AG09319 (cell line): ENCODE data around the gene CTCF.

Experiments used
- DNase-seq: peaks from one replicate; pipeline ENCODE4 v3.0.0-alpha.2; 2010; ENCODE audit warnings: low read depth; ENCODE audit errors: extremely low read depth
- CTCF ChIP-seq: IDR thresholded peaks from 2 replicates; pipeline ENCODE4 v1.5.1; 2011; ENCODE audit warnings: low read depth, mild to moderate bottlenecking, inconsistent platforms, low read length, moderate library complexity

CTCF gene

GRCh38 chr16:67672739-67673662 lies 110.7 kb downstream of the CTCF start:
- peak; percentile 15 for DNase-seq
- peak; percentile 70 for TF ChIP-seq CTCF

- no peak for DNase-seq
Measured at GRCh38 chr16:67673712-67674580, 111.6 kb downstream of the CTCF start.

DNA sequence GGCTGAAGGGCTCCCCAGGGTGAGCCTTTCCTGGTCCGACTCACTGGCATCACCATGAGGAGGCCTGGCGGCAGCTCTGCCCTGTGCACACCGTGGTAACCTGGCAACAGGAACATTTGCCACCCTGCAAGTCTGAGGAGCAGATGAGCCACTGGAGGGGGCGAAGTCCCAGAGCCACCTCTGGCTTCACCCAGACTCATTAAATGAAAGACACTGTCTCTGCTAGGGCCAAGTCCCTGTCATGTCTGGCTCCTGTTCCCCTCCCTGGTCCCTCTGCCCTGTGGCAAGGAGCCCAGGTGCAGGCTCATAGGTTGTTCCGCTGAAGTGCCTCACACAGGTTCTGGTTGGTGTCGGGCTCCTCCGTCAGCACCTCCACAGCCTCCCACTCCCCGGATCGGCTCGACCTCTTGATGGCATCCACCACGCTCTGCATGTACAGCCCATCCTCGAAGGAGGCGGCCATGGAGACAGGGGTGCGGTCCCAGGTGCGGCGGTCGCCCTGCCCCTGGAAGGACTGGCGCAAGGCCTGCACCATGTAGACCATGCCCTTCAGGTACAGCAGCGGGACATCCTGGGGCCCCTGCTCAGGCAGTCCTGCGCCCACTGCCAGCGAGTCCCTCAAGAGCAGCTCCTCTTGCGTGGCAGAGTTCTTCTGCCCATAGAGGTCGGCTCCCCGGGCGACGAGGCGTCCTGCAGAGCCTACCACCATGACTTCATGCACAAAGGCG lies 112.7 kb downstream of the CTCF start:
- DNase-seq = no peak

More at GRCh38 chr16:67673712-67674580, 111.6 kb downstream of the CTCF start:
- no peak for TF ChIP-seq CTCF

GRCh38 chr16:67675579-67675935 lies 113.2 kb downstream of the CTCF start:
- no peak for DNase-seq
- TF ChIP-seq CTCF = no peak

More for the DNA sequence above, 112.7 kb downstream of the CTCF start:
- TF ChIP-seq CTCF = no peak

- no peak for TF ChIP-seq CTCF
- DNase-seq = no peak
Measured at GRCh38 chr16:67675999-67676398, 113.7 kb downstream of the CTCF start.

DNA sequence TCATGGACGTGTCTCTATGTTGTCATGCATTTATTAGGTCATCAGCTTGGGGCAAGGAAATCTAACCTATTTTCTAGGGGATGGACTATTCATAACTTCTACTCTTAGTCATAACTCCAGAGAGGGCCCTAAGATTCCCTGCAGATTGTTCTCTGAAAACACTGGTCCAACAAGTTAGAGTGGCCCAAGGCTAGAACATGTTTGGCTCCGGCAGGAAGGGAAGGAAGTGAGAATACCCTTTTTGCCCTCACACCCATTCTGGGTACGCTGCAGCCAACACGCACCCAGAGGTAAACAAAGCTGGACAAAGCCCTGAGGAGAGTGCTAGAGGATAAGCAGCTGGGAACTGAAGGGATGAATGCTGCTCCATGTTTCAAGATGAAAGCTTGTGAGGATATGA lies 114.2 kb downstream of the CTCF start:
- TF ChIP-seq CTCF = no peak
- no peak for DNase-seq
